ENCODE results near the gene MYBL2.

Gene MYBL2

GRCh38 chr20:43694763-43695162, 27.8 kb downstream of the MYBL2 start:
- peaks cover 2% of the 10 kb centered on the region for H3K36me3 Mint-ChIP-seq (ENCODE audit: insufficient read depth)
- peak overlapping the region in 1 of 2 donors; percentile 69 for H3K27ac Mint-ChIP-seq
- no peak overlapping the region for H3K4me3 Mint-ChIP-seq
- H3K27me3 Mint-ChIP-seq: no peaks in the 10 kb centered on the region
- no peak for ATAC-seq (replicated peaks)
- peaks cover 0 to 4% of the 10 kb centered on the region in 2 donors for H3K4me1 Mint-ChIP-seq (ENCODE audit: low read depth in 2 of 2)
- H3K9me3 Mint-ChIP-seq: no peaks in the 10 kb centered on the region
- DNase-seq: no peak

GRCh38 chr20:43695571-43695970, 28.7 kb downstream of the MYBL2 start:
- Mint-ChIP-seq H3K27ac (no peak overlapping the region), H3K4me1 (ENCODE audit: low read depth in 2 of 2) (peaks cover 7 to 12% of the 10 kb centered on the region in 2 donors), H3K4me3 (no peak overlapping the region), H3K36me3 (ENCODE audit: insufficient read depth) (no peaks in the 10 kb centered on the region), H3K27me3 (no peaks in the 10 kb centered on the region), H3K9me3 (no peaks in the 10 kb centered on the region)
- ATAC-seq (replicated peaks): no peak
- no peak for DNase-seq

GRCh38 chr20:43699941-43700565, 33.1 kb downstream of the MYBL2 start:
- H3K27ac Mint-ChIP-seq: peak overlapping the region; percentile 83 to 87
- H3K36me3 Mint-ChIP-seq (ENCODE audit: insufficient read depth): no peaks in the 10 kb centered on the region
- no peaks in the 10 kb centered on the region for H3K27me3 Mint-ChIP-seq
- H3K9me3 Mint-ChIP-seq: no peaks in the 10 kb centered on the region
- ATAC-seq (replicated peaks) (peak; percentile 57), DNase-seq (no peak)
- H3K4me1 Mint-ChIP-seq (ENCODE audit: low read depth in 2 of 2): peaks cover 7 to 12% of the 10 kb centered on the region in 2 donors
- H3K4me3 Mint-ChIP-seq: peak overlapping the region; percentile 33 to 52

- ATAC-seq (replicated peaks): no peak
- Mint-ChIP-seq H3K9me3 (no peaks in the 10 kb centered on the region), H3K27me3 (no peaks in the 10 kb centered on the region), H3K27ac (peak overlapping the region; percentile 83 to 87), H3K4me1 (ENCODE audit: low read depth in 2 of 2) (peaks cover 7 to 12% of the 10 kb centered on the region in 2 donors), H3K36me3 (ENCODE audit: insufficient read depth) (no peaks in the 10 kb centered on the region), H3K4me3 (peak overlapping the region in 1 of 2 donors; percentile 52)
- DNase-seq: no peak
These were observed 33.7 kb downstream of the MYBL2 start for GRCh38 chr20:43700627-43701026.

- no peak for ATAC-seq (replicated peaks)
- Mint-ChIP-seq H3K36me3 (ENCODE audit: insufficient read depth) (no peaks in the 10 kb centered on the region), H3K4me1 (ENCODE audit: low read depth in 2 of 2) (peaks cover 7 to 12% of the 10 kb centered on the region in 2 donors)
These were observed 35.6 kb downstream of the MYBL2 start for GRCh38 chr20:43702502-43702901.

GRCh38 chr20:43710370-43711044, 43.6 kb downstream of the MYBL2 start:
- ATAC-seq (replicated peaks) (no peak), DNase-seq (no peak)
- no peaks in the 10 kb centered on the region for H3K4me1 Mint-ChIP-seq (ENCODE audit: low read depth in 2 of 2)
- no peak overlapping the region for H3K27ac Mint-ChIP-seq
- no peak overlapping the region for H3K4me3 Mint-ChIP-seq
- H3K36me3 Mint-ChIP-seq (ENCODE audit: insufficient read depth): peaks cover 3% of the 10 kb centered on the region
- H3K9me3 Mint-ChIP-seq: no peaks in the 10 kb centered on the region
- H3K27me3 Mint-ChIP-seq: no peaks in the 10 kb centered on the region

More at GRCh38 chr20:43702502-43702901, 35.6 kb downstream of the MYBL2 start:
- no peak for DNase-seq
- Mint-ChIP-seq H3K27ac (no peak overlapping the region), H3K27me3 (no peaks in the 10 kb centered on the region), H3K4me3 (no peak overlapping the region), H3K9me3 (no peaks in the 10 kb centered on the region)

GRCh38 chr20:43711098-43711654, 44.3 kb downstream of the MYBL2 start:
- Mint-ChIP-seq H3K4me1 (ENCODE audit: low read depth in 2 of 2) (no peaks in the 10 kb centered on the region), H3K36me3 (ENCODE audit: insufficient read depth) (peaks cover 3% of the 10 kb centered on the region), H3K4me3 (no peak overlapping the region), H3K27me3 (no peaks in the 10 kb centered on the region), H3K27ac (no peak overlapping the region), H3K9me3 (no peaks in the 10 kb centered on the region)
- ATAC-seq (replicated peaks) (no peak), DNase-seq (no peak)

GRCh38 chr20:43715044-43715443, 48.1 kb downstream of the MYBL2 start:
- no peaks in the 10 kb centered on the region for H3K9me3 Mint-ChIP-seq
- ATAC-seq (replicated peaks): no peak
- H3K27me3 Mint-ChIP-seq: no peaks in the 10 kb centered on the region

GRCh38 chr20:43715511-43715910, 48.6 kb downstream of the MYBL2 start:
- H3K4me3 Mint-ChIP-seq: no peak overlapping the region
- H3K36me3 Mint-ChIP-seq (ENCODE audit: insufficient read depth): peaks cover 3% of the 10 kb centered on the region
- H3K4me1 Mint-ChIP-seq (ENCODE audit: low read depth in 2 of 2): no peaks in the 10 kb centered on the region
- H3K9me3 Mint-ChIP-seq: no peaks in the 10 kb centered on the region
- H3K27ac Mint-ChIP-seq: no peak overlapping the region
- DNase-seq (no peak), ATAC-seq (replicated peaks) (no peak)
- no peaks in the 10 kb centered on the region for H3K27me3 Mint-ChIP-seq

More at GRCh38 chr20:43715044-43715443, 48.1 kb downstream of the MYBL2 start:
- Mint-ChIP-seq H3K27ac (no peak overlapping the region), H3K36me3 (ENCODE audit: insufficient read depth) (peaks cover 3% of the 10 kb centered on the region), H3K4me3 (no peak overlapping the region), H3K4me1 (ENCODE audit: low read depth in 2 of 2) (no peaks in the 10 kb centered on the region)
- no peak for DNase-seq

- Mint-ChIP-seq H3K36me3 (ENCODE audit: insufficient read depth) (peaks cover 3% of the 10 kb centered on the region), H3K9me3 (no peaks in the 10 kb centered on the region), H3K27me3 (no peaks in the 10 kb centered on the region), H3K4me3 (no peak overlapping the region), H3K4me1 (ENCODE audit: low read depth in 2 of 2) (no peaks in the 10 kb centered on the region), H3K27ac (no peak overlapping the region)
- ATAC-seq (replicated peaks): no peak
- no peak for DNase-seq
These were observed 49.2 kb downstream of the MYBL2 start for GRCh38 chr20:43716123-43716522.

- Mint-ChIP-seq H3K36me3 (ENCODE audit: insufficient read depth) (peaks cover 3% of the 10 kb centered on the region), H3K27me3 (no peaks in the 10 kb centered on the region), H3K9me3 (no peaks in the 10 kb centered on the region), H3K27ac (no peak overlapping the region), H3K4me3 (no peak overlapping the region), H3K4me1 (ENCODE audit: low read depth in 2 of 2) (peaks cover 0 to 1% of the 10 kb centered on the region in 2 donors)
- ATAC-seq (replicated peaks) (no peak), DNase-seq (no peak)
These were observed 50.1 kb downstream of the MYBL2 start for GRCh38 chr20:43716757-43717615.

GRCh38 chr20:43717616-43717995, 50.7 kb downstream of the MYBL2 start:
- ATAC-seq (replicated peaks) (no peak), DNase-seq (no peak)
- H3K27ac Mint-ChIP-seq: no peak overlapping the region
- peaks cover 3% of the 10 kb centered on the region for H3K36me3 Mint-ChIP-seq (ENCODE audit: insufficient read depth)
- peaks cover 0 to 3% of the 10 kb centered on the region in 2 donors for H3K4me1 Mint-ChIP-seq (ENCODE audit: low read depth in 2 of 2)
- no peaks in the 10 kb centered on the region for H3K27me3 Mint-ChIP-seq
- no peaks in the 10 kb centered on the region for H3K9me3 Mint-ChIP-seq
- no peak overlapping the region for H3K4me3 Mint-ChIP-seq

GRCh38 chr20:43720007-43720406, 53.1 kb downstream of the MYBL2 start:
- no peaks in the 10 kb centered on the region for H3K36me3 Mint-ChIP-seq (ENCODE audit: insufficient read depth)
- no peak overlapping the region for H3K27ac Mint-ChIP-seq
- DNase-seq: no peak
- H3K9me3 Mint-ChIP-seq: no peaks in the 10 kb centered on the region
- no peaks in the 10 kb centered on the region for H3K27me3 Mint-ChIP-seq
- ATAC-seq (replicated peaks): no peak
- peaks cover 0 to 3% of the 10 kb centered on the region in 2 donors for H3K4me1 Mint-ChIP-seq (ENCODE audit: low read depth in 2 of 2)
- H3K4me3 Mint-ChIP-seq: no peak overlapping the region
